GM19468 (cell line): ENCODE results near the gene THRB.

Source experiments
- ATAC-seq: cut with Tn5 transposase; IDR thresholded peaks from one replicate; pipeline ENCODE4 v1.9.1; 2021; ENCODE audit warnings: mild to moderate bottlenecking, moderate library complexity, moderate number of reproducible peaks; ENCODE audit not compliant: unreplicated experiment; ENCODE audit errors: extremely low read depth

Gene THRB

DNA sequence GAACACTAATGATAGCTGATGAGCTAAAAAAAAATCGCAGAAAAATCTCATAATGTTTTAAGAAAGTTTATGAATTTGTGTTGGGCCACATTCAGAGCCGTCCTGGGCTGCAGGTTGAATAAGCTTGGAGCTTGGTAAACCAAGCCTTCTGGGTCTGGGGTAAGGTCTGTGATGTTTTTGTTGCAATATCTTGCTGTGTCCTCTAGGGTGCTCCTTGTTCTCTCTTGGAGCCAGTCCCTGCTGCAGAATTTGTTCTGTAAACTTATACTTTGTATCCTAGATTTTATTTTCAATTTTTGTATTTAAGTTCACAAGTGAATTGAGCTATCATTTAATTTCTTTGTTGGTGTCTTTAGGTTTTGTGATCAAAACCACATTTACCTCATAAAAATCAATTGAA is 405.9 kb downstream of the THRB start:
- ATAC-seq: no peak

DNA sequence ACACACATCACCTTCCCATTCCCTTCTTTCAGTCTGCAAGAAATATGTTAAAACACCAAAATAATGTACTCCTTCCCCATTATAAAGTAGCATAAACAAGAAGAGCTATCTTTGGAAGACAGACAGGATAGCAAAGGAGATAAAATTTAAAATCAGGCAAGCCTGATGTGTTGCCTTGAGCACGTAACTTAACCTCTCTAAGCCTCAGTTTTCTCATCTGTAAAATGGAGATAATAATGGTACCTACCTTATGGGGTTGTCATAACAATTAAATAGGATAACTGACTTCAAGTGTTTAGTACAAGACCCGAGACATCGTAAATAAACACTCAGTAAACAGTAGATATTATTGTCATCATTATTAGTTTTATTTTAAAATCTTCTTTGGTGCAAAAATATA is 407.2 kb downstream of the THRB start:
- ATAC-seq: no peak

DNA sequence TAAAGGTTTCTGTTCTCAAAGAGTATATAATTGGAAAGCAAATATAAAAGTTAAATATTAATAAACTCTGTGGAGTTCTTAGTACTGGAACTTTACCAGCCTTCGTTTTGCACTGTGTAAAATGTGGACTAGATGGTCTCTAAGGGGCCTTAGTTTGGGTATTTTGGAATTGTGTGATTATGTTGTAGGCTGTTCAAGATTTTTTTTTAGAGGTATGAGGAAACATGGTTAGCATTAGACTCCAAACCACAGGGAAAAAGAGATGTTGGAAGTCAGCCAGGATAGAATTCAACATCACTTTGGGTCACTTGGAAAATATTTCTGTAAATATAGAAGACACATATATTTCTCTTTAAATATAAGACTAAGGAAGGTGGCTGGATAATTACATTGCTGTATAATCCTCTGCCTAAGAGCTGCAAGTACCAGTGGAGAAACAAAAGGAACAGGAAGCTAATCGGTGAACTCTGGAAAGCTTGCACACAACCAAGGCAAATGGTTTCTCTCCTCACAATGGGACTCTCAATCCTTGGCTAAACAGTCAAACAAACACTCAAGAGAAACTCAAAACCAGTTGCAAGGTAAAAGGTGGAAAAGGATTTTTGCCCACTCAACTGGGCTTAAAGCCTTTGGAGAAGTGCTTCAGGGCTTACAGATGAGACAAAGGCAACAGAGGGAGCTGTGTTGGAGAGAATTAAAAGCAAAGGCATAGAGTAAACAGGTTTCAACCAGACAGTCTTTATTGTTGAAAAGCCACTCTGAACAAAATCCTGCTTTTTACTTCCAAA is 407.8 kb downstream of the THRB start:
- ATAC-seq: no peak

DNA sequence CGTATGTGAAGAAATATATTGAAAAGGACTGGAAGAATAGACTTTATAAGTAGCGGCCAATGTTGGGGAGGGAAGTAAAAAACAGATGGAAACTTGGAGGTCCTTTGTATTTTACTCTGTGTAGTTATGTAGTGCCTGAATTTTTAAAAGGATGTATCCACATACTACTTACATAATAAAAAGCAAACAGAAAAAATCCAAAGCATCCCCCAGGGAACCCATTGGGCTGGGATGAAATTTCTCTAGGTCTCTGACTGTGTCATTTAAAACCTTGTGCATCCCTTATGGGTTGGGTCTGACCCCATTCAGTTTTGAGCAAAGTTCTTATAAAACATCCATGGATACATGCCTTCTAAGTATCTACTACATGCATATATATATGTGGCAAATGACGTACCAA is 408.4 kb downstream of the THRB start:
- no peak for ATAC-seq

DNA sequence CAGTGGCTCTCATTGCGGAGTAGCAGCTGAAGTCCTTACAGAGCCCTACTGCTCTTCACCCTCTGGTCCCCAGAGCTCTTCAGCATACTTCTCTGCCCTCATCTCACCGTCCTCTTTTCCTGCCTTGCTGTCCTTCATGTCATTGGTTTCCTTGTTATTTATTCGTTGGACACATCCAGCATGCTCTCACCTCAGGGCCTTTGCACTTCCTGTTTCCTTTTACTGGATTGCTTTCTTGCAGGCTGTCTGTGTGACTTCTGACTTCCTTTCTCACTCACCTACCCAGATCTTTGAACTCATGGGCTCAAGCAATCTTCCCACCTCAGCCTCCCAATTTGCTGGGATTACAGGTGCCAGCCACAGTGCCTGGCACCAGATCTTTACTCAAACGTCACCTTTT is 422.5 kb downstream of the THRB start:
- ATAC-seq: no peak

DNA sequence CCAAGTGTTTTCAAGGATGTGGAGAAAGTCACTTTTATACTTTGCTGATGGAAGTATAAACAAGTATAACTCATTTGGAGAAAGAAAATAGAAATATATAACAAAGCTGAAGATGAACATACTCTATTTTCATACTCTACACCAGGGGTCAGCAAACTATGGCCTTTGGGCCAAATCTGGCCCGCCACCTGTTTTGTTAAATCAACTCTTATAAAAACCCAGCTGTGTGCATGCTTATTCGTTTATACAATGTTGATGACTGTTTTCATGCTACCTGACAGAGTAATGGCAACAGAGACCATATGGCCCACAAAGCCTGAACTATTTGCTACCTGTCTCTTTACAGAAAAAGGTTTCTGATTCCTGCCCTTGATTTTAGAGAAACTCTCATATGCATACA is 425.6 kb downstream of the THRB start:
- no peak for ATAC-seq

DNA sequence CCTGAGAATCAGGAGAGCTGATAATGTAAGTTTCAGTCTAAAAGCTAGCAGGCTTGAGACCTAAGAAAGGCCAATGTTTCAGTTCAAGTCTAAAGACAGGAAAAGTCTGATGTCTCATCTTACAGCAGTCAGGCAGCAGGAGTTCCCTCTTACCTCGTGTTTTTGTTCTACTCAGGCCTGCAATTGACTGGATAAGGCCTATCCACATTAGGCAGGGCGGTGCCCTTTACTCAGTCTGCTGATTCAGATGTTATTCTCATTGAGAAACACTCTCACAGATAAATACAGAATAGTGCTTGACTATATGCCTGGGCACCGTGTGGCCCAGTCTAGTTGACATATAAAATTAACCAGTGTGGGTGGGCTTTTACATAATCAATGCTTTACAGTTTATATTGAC is 427.2 kb downstream of the THRB start:
- no peak for ATAC-seq
